GM19372 (cell line): Measurements from ENCODE around the gene KRTAP11-1.

Source experiments
- ATAC-seq: cut with Tn5 transposase; IDR thresholded peaks from one replicate; pipeline ENCODE4 v1.9.1; 2021; ENCODE audit warnings: mild to moderate bottlenecking, low read depth, moderate library complexity; ENCODE audit not compliant: unreplicated experiment

KRTAP11-1 gene, protein sequence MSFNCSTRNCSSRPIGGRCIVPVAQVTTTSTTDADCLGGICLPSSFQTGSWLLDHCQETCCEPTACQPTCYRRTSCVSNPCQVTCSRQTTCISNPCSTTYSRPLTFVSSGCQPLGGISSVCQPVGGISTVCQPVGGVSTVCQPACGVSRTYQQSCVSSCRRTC

DNA sequence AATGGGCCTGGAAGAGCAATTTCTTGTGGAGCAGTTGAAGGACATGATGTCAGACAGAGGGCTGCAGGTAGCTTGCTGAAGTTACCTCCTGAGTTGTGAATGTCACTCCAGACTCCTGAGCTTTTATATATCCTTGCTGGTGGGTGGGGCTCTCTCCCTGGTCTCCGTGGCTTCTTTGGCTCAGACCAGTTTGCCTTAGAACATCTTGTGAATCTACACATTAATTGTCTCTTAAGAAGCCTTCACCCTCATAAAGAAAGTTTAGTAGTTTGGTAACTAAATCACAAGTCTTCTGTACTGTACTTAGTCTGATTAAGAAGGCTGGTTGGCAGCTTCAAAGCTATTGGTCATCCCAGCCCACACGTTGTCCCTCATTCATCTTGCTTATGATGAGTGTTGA lies at the start of gene KRTAP11-1:
Gene KRTAP11-1 (minus strand): TSS at position 101 of the 400 bp plus-strand sequence. CDS start 56 bp downstream, at position 45.
- ATAC-seq, result no peak

DNA sequence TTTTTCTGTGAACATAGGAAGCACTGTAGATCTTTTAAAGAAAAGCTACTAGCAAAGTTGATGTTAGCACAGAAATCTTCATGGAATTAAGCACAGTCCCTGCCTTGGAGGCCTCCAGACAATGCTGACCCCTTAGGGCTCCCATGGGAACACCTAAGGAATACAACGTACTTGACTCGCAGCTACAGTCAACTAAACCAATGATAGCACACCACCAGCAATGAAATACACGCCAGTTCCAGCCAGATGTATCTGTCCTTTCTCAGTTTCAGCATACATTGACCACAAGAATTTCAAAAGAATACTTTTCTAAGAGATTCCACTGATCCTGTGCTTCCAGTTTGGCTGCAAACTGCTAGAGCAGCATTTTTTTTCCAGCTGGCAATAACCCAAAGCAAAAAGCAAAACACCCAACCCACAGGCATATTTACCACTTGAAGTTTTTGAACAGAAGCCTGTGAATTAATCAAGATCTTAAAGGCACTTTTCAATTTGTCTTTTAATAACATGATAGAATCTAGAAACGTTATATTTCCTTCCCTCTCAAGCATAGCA lies 42.8 kb upstream of the KRTAP11-1 start:
- no peak for ATAC-seq

DNA sequence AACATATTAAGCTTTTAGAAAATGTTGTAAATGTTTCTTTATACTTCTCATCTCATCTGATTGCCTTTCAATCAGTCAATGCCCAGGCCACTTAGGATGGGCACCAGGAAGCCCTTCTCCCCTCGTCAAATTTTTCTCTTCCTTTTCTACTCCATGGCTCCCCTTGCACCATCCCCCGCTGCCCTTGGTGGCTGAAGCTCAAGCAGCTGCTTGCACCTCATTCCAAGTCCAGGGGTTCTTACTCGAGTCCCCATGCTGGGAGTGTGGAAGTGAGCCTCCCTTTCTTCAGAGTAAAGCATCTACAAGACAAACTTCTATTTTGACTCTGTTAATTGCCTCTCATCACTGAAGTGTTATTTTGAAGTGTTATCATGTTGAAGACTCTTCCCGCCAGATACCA lies 39.7 kb upstream of the KRTAP11-1 start:
- ATAC-seq, result no peak

DNA sequence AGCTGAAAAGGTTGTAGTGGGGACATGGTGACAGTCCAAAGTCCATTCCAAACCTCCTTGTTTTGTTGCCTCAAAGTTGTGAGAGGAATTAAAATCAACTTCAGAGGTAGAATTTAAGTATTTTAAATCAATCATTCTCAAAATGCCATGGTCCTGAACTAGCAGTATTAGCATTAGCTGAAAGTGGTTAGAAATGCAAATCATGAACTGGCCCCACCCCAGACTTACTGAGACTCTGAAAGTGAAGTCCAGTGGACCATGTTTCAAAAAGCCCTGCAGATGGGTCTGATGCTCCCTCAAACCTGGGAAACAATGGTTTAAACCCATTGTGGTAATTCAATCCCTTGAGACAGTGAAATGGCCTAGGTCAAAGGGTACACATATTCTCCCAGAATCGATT lies 36.2 kb upstream of the KRTAP11-1 start:
- no peak for ATAC-seq

DNA sequence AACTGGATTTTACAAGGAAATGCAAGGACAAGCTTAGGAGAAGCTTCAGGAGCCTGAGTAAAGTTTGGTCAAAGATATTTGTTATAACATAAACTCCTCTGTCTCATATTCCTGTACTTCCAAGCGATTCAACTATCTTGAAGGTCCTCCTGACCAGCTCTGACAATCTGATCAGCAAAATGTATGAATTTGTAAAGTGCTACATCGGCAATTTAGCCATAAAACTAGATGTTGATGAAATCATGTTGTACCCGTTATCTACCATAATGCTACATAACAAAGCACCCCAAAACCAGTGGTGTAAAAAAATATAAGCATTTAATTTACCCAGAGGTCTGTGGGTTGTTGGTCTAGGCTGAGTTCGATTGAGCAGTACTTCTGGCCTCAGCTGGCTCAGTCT lies 19.5 kb upstream of the KRTAP11-1 start:
- ATAC-seq, result no peak

DNA sequence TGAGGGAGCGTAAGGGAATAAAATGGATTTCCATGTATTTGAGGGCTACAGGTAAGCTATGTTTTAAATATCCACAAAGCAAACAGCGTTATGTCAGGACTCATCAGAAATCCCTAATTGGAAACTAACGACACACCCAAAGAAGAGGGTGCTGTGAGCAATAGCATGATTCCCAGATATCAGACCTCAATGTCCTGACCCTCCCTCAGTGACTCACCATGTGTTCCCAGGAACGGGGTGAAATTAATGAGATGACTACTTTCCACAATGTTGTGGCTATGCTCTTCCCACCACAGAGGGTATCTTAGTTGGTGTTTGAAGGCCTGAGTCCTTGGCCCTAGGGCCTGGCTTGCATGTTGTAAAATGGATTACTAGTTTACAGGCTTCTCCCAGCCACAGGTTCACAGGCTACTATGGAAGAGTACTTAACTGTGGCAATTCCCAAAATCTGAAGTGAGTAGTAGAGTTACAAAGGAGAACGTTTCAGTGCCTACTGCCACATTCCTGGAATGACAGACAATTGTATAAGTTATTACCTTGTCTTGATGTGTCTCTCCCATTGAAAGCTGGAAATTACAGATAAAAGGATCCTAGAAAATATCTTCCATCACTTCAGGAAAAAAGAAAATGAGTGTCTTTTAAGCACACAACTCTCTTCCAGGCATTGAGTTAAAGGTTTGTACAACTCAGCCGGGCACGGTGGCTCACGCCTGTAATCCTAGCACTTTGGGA lies 1.7 kb upstream of the KRTAP11-1 start:
- ATAC-seq, result no peak

DNA sequence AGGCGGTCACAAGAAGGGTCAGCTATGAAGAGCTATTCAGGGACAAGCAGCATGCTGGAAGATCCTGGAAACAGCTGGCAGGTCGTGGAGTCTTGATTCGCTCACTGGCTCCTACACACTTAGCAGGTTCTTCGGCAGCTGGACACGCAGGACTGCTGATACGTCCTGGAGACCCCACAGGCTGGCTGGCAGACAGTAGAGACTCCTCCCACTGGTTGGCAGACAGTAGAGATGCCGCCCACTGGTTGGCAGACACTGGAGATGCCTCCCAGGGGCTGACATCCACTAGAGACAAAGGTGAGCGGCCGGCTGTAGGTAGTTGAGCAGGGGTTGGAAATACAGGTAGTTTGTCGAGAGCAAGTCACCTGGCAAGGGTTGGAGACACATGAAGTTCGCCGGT lies 466 bp downstream of the KRTAP11-1 start:
- no peak for ATAC-seq

DNA sequence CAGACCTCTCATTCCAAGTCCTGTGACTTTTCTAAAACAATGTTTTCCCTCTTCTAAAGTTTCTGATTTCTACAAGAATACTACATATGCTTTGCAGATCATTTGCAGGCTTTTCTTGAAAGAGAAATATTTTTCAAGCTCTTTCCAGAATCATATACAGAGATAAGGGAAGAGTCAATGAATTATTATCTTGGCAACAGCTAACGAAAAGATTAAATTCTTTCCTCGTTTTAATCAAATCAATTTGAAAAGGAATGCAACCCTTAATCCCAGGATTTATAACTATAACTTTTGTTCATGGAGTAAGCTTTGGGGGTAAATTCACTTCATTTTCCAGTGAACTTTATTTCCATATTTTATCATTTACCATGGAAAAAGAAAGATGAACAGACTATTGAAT lies 6.9 kb downstream of the KRTAP11-1 start:
- ATAC-seq, result no peak

DNA sequence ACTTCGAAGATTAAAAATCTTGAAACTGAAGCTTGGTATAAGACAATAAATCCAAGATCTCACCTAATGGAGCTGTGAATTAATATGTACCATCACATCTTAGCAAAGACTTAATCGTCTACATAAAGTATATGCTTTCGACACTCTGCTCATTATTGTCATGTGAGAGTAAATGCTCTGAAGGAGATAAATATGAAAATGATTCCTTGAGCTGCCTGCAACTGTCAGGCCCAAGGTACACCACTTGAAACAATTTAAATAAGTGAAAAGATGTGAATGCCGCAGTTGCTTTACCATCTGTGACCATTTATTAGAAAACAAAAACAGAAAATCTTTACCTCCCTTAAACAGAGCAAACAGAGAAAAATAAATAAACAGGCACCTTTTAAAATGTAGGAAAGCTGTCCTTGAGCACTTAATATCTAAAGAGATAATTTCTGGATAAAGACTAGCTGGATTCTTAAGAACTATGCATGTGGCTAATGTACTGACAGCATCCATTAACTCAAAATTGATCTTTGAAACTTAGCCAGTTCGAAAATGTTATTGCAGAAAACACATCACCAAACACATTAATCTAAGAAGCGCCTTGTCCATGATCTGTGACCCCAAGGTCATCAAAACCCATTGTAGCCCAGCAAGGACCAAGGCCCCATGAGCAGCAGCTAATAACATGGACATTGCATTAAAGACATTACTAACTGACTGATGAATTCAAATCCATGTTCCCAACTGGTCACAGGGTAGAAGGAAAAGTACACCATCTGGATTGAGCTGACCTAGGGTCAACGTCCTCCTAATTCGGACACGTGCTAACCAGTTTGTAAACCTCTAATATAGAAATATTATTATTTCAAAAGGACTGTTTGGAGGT lies 33.5 kb downstream of the KRTAP11-1 start:
- no peak for ATAC-seq

DNA sequence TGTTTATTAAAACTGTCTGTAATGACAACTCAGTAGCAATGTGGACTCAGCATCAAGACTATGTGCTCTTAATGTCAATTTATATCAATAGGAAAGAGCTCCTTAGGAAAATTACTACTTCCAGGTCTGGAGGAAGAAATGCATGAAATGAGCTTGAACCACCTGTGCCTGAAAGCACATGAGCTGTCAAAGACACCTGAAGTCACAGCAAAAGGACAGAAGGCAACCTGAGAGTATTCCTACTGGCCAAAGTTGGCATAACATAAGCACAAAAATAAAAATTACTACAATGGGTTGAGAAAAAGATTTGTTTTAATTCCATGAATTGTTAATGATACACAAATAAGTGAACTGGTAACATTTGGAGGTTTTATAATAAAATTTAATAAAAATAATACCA lies 38.4 kb downstream of the KRTAP11-1 start:
- no peak for ATAC-seq

DNA sequence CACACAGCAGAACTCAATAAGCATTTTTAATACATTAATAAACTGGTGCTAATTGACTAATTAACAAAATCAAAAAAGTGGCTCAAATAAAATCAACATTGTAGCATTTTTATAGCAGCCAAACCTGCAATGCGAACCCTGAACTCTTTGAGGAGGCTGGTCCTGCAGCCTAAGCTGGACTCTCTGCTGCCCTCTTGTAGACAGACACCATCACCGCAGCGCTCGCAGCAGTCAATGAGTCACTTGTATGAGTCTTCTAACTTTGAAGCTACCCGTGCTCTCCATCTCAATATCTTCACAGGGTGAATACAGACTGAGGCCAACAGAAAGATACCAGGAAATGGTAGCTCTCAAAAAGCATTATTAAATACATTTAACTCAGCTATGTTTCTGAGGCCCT lies 42.1 kb downstream of the KRTAP11-1 start:
- ATAC-seq, result no peak

DNA sequence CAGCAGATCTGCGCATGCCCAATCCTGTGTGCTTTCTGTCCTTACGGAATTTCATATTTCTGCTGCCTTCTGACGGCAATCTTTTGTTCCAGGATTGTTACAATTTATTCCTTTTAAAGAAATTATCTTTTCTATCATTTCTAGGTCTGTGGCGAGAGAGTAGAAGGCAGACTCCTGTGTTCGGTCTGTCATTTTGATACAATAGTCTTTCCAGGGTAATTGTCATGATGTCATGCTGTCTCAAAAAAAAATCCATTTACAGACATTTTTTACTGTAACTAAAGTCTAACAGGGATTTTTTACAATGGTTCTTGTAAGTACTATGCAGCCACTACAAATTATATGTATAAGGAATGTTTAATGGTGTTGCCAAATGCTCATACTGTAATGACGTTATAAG lies 42.8 kb downstream of the KRTAP11-1 start:
- ATAC-seq, result no peak

DNA sequence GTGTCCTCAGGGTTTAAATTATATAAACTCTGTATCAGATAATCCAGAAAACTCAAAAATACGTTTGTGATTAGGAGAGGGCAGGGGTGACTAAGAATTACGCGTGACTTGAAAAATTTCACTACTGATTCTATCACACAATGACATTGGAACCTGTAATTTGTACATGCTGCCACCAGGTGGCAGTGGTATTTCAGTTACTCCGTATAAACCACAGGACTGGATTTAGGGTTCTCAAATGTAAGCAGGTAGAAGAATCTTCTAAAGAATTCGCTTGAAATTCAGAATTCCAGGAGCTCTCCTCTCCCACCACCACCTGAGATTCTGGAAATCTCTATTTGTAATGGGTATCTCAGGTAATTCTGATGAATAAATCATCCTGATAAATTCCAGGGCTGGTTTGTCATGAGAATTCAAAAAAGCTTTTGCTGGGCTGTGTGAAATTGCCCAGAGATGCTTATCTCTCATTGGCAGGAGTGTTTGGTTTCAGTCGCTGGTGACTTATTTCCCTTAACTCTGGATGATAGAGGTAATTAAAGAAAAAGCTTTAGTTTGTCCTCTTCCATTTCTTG lies 50.1 kb downstream of the KRTAP11-1 start:
- ATAC-seq, result no peak
